Effector memory CD8-positive, alpha-beta T cell (primary cell): ENCODE measurements around the gene TMEM147.

Source experiments
- ATAC-seq: fragments of 150-1000 bp; cut with Tn5 transposase; replicated peaks from 2 replicates; pipeline ENCODE4 v1.10.0; 2021; ENCODE audit warnings: mild to moderate bottlenecking, moderate library complexity
- DNase-seq, 3 experiments: peaks; one replicate each; pipeline ENCODE4 v3.0.0; 2021
- H3K27ac Mint-ChIP-seq, 2 donors: one replicate each; pipeline ENCODE4 v1.8.0; 2022; ENCODE audit warnings: mild to moderate bottlenecking in 2 of 2, mixed read lengths in 2 of 2, moderate library complexity in 2 of 2
- H3K27me3 Mint-ChIP-seq, 2 donors: one replicate each; pipeline ENCODE4 v1.8.0; 2022; ENCODE audit warnings: mixed read lengths in 2 of 2
- H3K36me3 Mint-ChIP-seq: one replicate; pipeline ENCODE4 v1.8.0; 2022; ENCODE audit warnings: mild to moderate bottlenecking, moderate library complexity, mixed read lengths; ENCODE audit not compliant: insufficient read depth
- H3K4me1 Mint-ChIP-seq, 2 donors: one replicate each; pipeline ENCODE4 v1.8.0; 2022; ENCODE audit warnings: low read depth in 2 of 2, mixed read lengths in 2 of 2
- H3K4me3 Mint-ChIP-seq, 2 donors: one replicate each; pipeline ENCODE4 v1.8.0; 2022; ENCODE audit warnings: mild to moderate bottlenecking in 2 of 2, mixed read lengths in 2 of 2, moderate library complexity in 2 of 2
- H3K9me3 Mint-ChIP-seq, 2 donors: one replicate each; pipeline ENCODE4 v1.8.0; 2022; ENCODE audit warnings: mixed read lengths in 2 of 2
- total RNA-seq, 9 experiments: gene quantifications; one replicate each; lab custom pipeline; 2026; lab: John Stamatoyannopoulos, UW

Gene TMEM147
- total RNA-seq, result 12.8 to 94.0 (median 32.8) reads per million in 9 experiments

- peak within 1 kb of the TSS; percentile 91 to 94 for H3K4me3 Mint-ChIP-seq
- peak within 1 kb of the TSS; percentile 88 to 94 for H3K27ac Mint-ChIP-seq
- no peaks in the 10 kb centered on the region for H3K9me3 Mint-ChIP-seq
- DNase-seq, result peak; percentile 68 to 72 (median 70)
- H3K4me1 Mint-ChIP-seq, result peaks cover 26 to 35% of the 10 kb centered on the region in 2 donors
- no peaks in the 10 kb centered on the region for H3K27me3 Mint-ChIP-seq
- H3K36me3 Mint-ChIP-seq, result peaks cover 16% of the 10 kb centered on the region
- ATAC-seq, result peak; percentile 77
Observed at GRCh38 chr19:35545001-35545854, at the start of gene TMEM147. Gene TMEM147 (plus strand): TSS chr19:35545626. CDS start chr19:35545740, 114 bp downstream.

- no peak overlapping the region for H3K27ac Mint-ChIP-seq
- H3K27me3 Mint-ChIP-seq, result peaks cover 18 to 27% of the 10 kb centered on the region in 2 donors
- H3K4me3 Mint-ChIP-seq, result no peak overlapping the region
- peaks cover 2% of the 10 kb centered on the region for H3K36me3 Mint-ChIP-seq
- peaks cover 8 to 11% of the 10 kb centered on the region in 2 donors for H3K4me1 Mint-ChIP-seq
- DNase-seq, result no peak
- no peak for ATAC-seq
- no peaks in the 10 kb centered on the region for H3K9me3 Mint-ChIP-seq
Observed at GRCh38 chr19:35497406-35497805, 48.0 kb upstream of the TMEM147 start.

- peaks cover 2% of the 10 kb centered on the region for H3K36me3 Mint-ChIP-seq
- H3K27me3 Mint-ChIP-seq, result peaks cover 19 to 29% of the 10 kb centered on the region in 2 donors
- no peaks in the 10 kb centered on the region for H3K9me3 Mint-ChIP-seq
- peaks cover 8 to 11% of the 10 kb centered on the region in 2 donors for H3K4me1 Mint-ChIP-seq
- no peak for DNase-seq
- no peak for ATAC-seq
- H3K27ac Mint-ChIP-seq, result no peak overlapping the region
- H3K4me3 Mint-ChIP-seq, result no peak overlapping the region
Observed at GRCh38 chr19:35498220-35498619, 47.2 kb upstream of the TMEM147 start.

- Mint-ChIP-seq H3K27ac (no peak overlapping the region), H3K36me3 (peaks cover 2% of the 10 kb centered on the region), H3K4me1 (peaks cover 8 to 11% of the 10 kb centered on the region in 2 donors), H3K9me3 (no peaks in the 10 kb centered on the region), H3K27me3 (peaks cover 20 to 37% of the 10 kb centered on the region in 2 donors), H3K4me3 (no peak overlapping the region)
- DNase-seq, result no peak
- ATAC-seq, result no peak
Observed at GRCh38 chr19:35498984-35499527, 46.4 kb upstream of the TMEM147 start.

GRCh38 chr19:35500611-35501010, 44.8 kb upstream of the TMEM147 start:
- Mint-ChIP-seq H3K27me3 (peaks cover 26 to 49% of the 10 kb centered on the region in 2 donors), H3K4me1 (peaks cover 4 to 6% of the 10 kb centered on the region in 2 donors), H3K36me3 (peaks cover 2% of the 10 kb centered on the region), H3K27ac (no peak overlapping the region), H3K9me3 (no peaks in the 10 kb centered on the region), H3K4me3 (no peak overlapping the region)
- DNase-seq (no peak), ATAC-seq (no peak)

GRCh38 chr19:35501684-35502083, 43.7 kb upstream of the TMEM147 start:
- no peaks in the 10 kb centered on the region for H3K9me3 Mint-ChIP-seq
- peaks cover 35 to 60% of the 10 kb centered on the region in 2 donors for H3K27me3 Mint-ChIP-seq
- ATAC-seq (no peak), DNase-seq (no peak)
- H3K4me1 Mint-ChIP-seq, result peaks cover 4 to 6% of the 10 kb centered on the region in 2 donors
- peak overlapping the region in 1 of 2 donors; percentile 73 for H3K27ac Mint-ChIP-seq
- no peak overlapping the region for H3K4me3 Mint-ChIP-seq
- no peaks in the 10 kb centered on the region for H3K36me3 Mint-ChIP-seq

- H3K36me3 Mint-ChIP-seq, result no peaks in the 10 kb centered on the region
- no peak overlapping the region for H3K27ac Mint-ChIP-seq
- DNase-seq (no peak), ATAC-seq (no peak)
- H3K4me1 Mint-ChIP-seq, result peaks cover 4 to 6% of the 10 kb centered on the region in 2 donors
- no peak overlapping the region for H3K4me3 Mint-ChIP-seq
- no peaks in the 10 kb centered on the region for H3K9me3 Mint-ChIP-seq
- H3K27me3 Mint-ChIP-seq, result peaks cover 35 to 70% of the 10 kb centered on the region in 2 donors
Observed at GRCh38 chr19:35502751-35503150, 42.7 kb upstream of the TMEM147 start.

GRCh38 chr19:35506011-35506410, 39.4 kb upstream of the TMEM147 start:
- no peaks in the 10 kb centered on the region for H3K9me3 Mint-ChIP-seq
- H3K27ac Mint-ChIP-seq, result no peak overlapping the region
- H3K27me3 Mint-ChIP-seq, result peaks cover 35 to 76% of the 10 kb centered on the region in 2 donors
- peaks cover 3% of the 10 kb centered on the region for H3K36me3 Mint-ChIP-seq
- peaks cover 18 to 29% of the 10 kb centered on the region in 2 donors for H3K4me1 Mint-ChIP-seq
- no peak for ATAC-seq
- DNase-seq, result no peak
- H3K4me3 Mint-ChIP-seq, result no peak overlapping the region

- no peak overlapping the region for H3K4me3 Mint-ChIP-seq
- ATAC-seq (no peak), DNase-seq (no peak)
- H3K27me3 Mint-ChIP-seq, result peaks cover 28 to 76% of the 10 kb centered on the region in 2 donors
- peaks cover 14 to 23% of the 10 kb centered on the region in 2 donors for H3K4me1 Mint-ChIP-seq
- H3K36me3 Mint-ChIP-seq, result peaks cover 3% of the 10 kb centered on the region
- H3K27ac Mint-ChIP-seq, result no peak overlapping the region
- H3K9me3 Mint-ChIP-seq, result no peaks in the 10 kb centered on the region
Observed at GRCh38 chr19:35507561-35507960, 37.9 kb upstream of the TMEM147 start.

GRCh38 chr19:35508129-35508528, 37.3 kb upstream of the TMEM147 start:
- Mint-ChIP-seq H3K4me3 (no peak overlapping the region), H3K27ac (no peak overlapping the region), H3K27me3 (peaks cover 30 to 76% of the 10 kb centered on the region in 2 donors), H3K36me3 (peaks cover 3% of the 10 kb centered on the region), H3K4me1 (peaks cover 14 to 23% of the 10 kb centered on the region in 2 donors), H3K9me3 (no peaks in the 10 kb centered on the region)
- ATAC-seq (no peak), DNase-seq (no peak)

GRCh38 chr19:35509018-35509652, 36.3 kb upstream of the TMEM147 start:
- Mint-ChIP-seq H3K9me3 (no peaks in the 10 kb centered on the region), H3K27me3 (peaks cover 35 to 76% of the 10 kb centered on the region in 2 donors), H3K4me3 (peak overlapping the region; percentile 77 to 85), H3K27ac (peak overlapping the region in 1 of 2 donors; percentile 75), H3K36me3 (peaks cover 3% of the 10 kb centered on the region), H3K4me1 (peaks cover 14 to 23% of the 10 kb centered on the region in 2 donors)
- ATAC-seq (peak; percentile 89), DNase-seq (peak; percentile 36 to 50 (median 47))

- peak overlapping the region; percentile 77 to 85 for H3K4me3 Mint-ChIP-seq
Observed at GRCh38 chr19:35509861-35510625, 35.4 kb upstream of the TMEM147 start.

GRCh38 chr19:35510626-35510964, 34.8 kb upstream of the TMEM147 start:
- Mint-ChIP-seq H3K27ac (peak overlapping the region; percentile 75 to 79), H3K27me3 (peaks cover 28 to 71% of the 10 kb centered on the region in 2 donors), H3K9me3 (no peaks in the 10 kb centered on the region), H3K4me1 (peaks cover 14 to 23% of the 10 kb centered on the region in 2 donors), H3K36me3 (peaks cover 3% of the 10 kb centered on the region), H3K4me3 (peak overlapping the region; percentile 77 to 85)
- no peak for DNase-seq
- ATAC-seq, result no peak

More at GRCh38 chr19:35509861-35510625, 35.4 kb upstream of the TMEM147 start:
- peak; percentile 68 for ATAC-seq
- Mint-ChIP-seq H3K9me3 (no peaks in the 10 kb centered on the region), H3K27me3 (peaks cover 34 to 77% of the 10 kb centered on the region in 2 donors), H3K27ac (peak overlapping the region; percentile 75 to 79), H3K4me1 (peaks cover 14 to 23% of the 10 kb centered on the region in 2 donors), H3K36me3 (peaks cover 3% of the 10 kb centered on the region)
- peak; percentile 69 to 71 (median 69) for DNase-seq
